Astrocyte (in vitro differentiated cells and primary cell): Measurements from ENCODE around the gene MAST2. TPM values are rescaled to one million over a fixed set of nuclear protein-coding genes. Genes with fewer than 3 reads are reported as not detected.

Experiments used
- DNase-seq: peaks from one replicate; pipeline ENCODE4 v3.0.0-alpha.2; 2010; ENCODE audit warnings: low read depth
- FAIRE-seq: peaks from 2 replicates; lab custom pipeline; 2011; peaks lifted over from hg19 to GRCh38; lab: Jason Lieb, UNC
- H2AFZ ChIP-seq: 2 replicates; pipeline ENCODE4 v1.6.0; 2012; ENCODE audit warnings: low read depth, low read length, inconsistent platforms
- H3K27ac ChIP-seq: 2 replicates; pipeline ENCODE4 v1.5.1; 2011; ENCODE audit warnings: low read depth, low read length, inconsistent platforms
- H3K27me3 ChIP-seq: 2 replicates; pipeline ENCODE4 v1.6.0; 2011; ENCODE audit warnings: low read length, inconsistent platforms; ENCODE audit not compliant: insufficient read depth
- H3K36me3 ChIP-seq: 2 replicates; pipeline ENCODE4 v1.5.1; 2011; ENCODE audit warnings: low read length, inconsistent platforms; ENCODE audit not compliant: insufficient read depth
- H3K4me1 ChIP-seq: 2 replicates; pipeline ENCODE4 v1.5.1; 2011; ENCODE audit warnings: low read length, inconsistent platforms; ENCODE audit not compliant: insufficient read depth
- H3K4me2 ChIP-seq: 2 replicates; pipeline ENCODE4 v1.6.0; 2012; ENCODE audit warnings: low read length, inconsistent platforms
- H3K4me3 ChIP-seq: 2 replicates; pipeline ENCODE4 v1.5.1; 2011; ENCODE audit warnings: low read depth, mild to moderate bottlenecking, low read length, inconsistent platforms; ENCODE audit not compliant: insufficient read depth
- H3K79me2 ChIP-seq: 2 replicates; pipeline ENCODE4 v1.6.0; 2012; ENCODE audit warnings: mild to moderate bottlenecking, low read length, inconsistent platforms; ENCODE audit not compliant: insufficient read depth
- H3K9ac ChIP-seq: 2 replicates; pipeline ENCODE4 v1.6.0; 2012; ENCODE audit warnings: mild to moderate bottlenecking, low read length, inconsistent platforms
- H3K9me3 ChIP-seq: 2 replicates; pipeline ENCODE4 v1.5.1; 2012; ENCODE audit warnings: low read depth, mild to moderate bottlenecking, low read length, inconsistent platforms; ENCODE audit not compliant: insufficient read depth
- H4K20me1 ChIP-seq: 2 replicates; pipeline ENCODE4 v1.6.0; 2012; ENCODE audit warnings: low read length, inconsistent platforms; ENCODE audit not compliant: insufficient read depth
- H3K27ac Mint-ChIP-seq: one replicate; pipeline ENCODE4 v1.8.0; 2021; ENCODE audit warnings: mild to moderate bottlenecking, mixed read lengths; ENCODE audit not compliant: unreplicated experiment
- H3K27me3 Mint-ChIP-seq: one replicate; pipeline ENCODE4 v1.8.0; 2021; ENCODE audit warnings: low read depth, mixed read lengths; ENCODE audit not compliant: unreplicated experiment
- H3K36me3 Mint-ChIP-seq: one replicate; pipeline ENCODE4 v1.8.0; 2021; ENCODE audit warnings: low read depth, mixed read lengths; ENCODE audit not compliant: unreplicated experiment
- H3K4me1 Mint-ChIP-seq: one replicate; pipeline ENCODE4 v1.8.0; 2021; ENCODE audit warnings: low read depth, mixed read lengths; ENCODE audit not compliant: unreplicated experiment
- H3K4me3 Mint-ChIP-seq: one replicate; pipeline ENCODE4 v1.8.0; 2021; ENCODE audit warnings: mild to moderate bottlenecking, moderate library complexity, mixed read lengths; ENCODE audit not compliant: unreplicated experiment
- H3K9me3 Mint-ChIP-seq: one replicate; pipeline ENCODE4 v1.8.0; 2021; ENCODE audit warnings: mild to moderate bottlenecking, mixed read lengths; ENCODE audit not compliant: unreplicated experiment
- EZH2 ChIP-seq: IDR thresholded peaks from 2 replicates; pipeline ENCODE4 v1.6.1; 2012; ENCODE audit warnings: mild to moderate bottlenecking, low read length, inconsistent platforms; ENCODE audit not compliant: insufficient read depth
- total RNA-seq: library from RNA; stranded (reverse); gene quantifications from 2 replicates; pipeline ENCODE4 v1.2.1, GENCODE V29; 2021
- TF ChIP-seq, protein P1 (sequence below): IDR thresholded peaks from 2 replicates; pipeline ENCODE4 v1.5.1; 2011; ENCODE audit warnings: low read depth, mild to moderate bottlenecking, inconsistent platforms, low read length, moderate library complexity; ENCODE audit not compliant: insufficient read depth

Gene MAST2
- total RNA-seq, 1 donor from 2014 or later = 41.0 TPM

DNA sequence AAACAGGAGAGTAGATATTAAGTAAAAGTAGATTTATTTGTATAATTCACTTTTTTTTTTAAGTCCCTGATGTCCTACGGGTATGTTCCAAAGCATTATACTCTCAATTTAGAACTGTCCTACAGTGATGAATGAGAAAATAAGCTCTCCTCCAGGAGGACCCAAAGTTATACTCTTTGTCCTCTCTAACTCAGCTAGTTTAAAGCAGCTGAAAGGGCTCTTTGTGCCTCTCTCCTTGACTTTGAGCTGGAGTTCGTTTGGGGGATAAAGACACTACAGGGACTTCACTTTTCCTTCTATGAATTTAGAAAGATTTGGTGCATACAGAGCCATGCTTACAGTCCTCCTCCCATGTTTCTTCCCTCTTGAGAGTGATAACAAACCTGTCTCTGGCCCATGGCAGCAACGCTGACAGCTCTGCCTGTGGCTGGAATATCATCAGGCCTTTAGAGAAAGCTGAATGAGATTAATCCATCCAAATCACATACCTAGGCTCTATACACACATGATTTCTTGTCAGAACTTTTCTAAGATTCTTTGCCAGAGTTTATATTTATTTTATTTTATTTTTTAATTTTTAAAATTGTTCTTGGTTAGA is 194.7 kb downstream of the MAST2 start:
- no peaks in the 10 kb centered on the region for H3K9me3 ChIP-seq
- no peak overlapping the region for H3K4me3 Mint-ChIP-seq
- no peaks in the 10 kb centered on the region for H3K4me1 ChIP-seq
- no peak overlapping the region for H2AFZ ChIP-seq
- H3K4me3 ChIP-seq = no peak overlapping the region
- H3K27ac ChIP-seq = no peak overlapping the region
- DNase-seq (no peak), FAIRE-seq (no peak)
- no peaks in the 10 kb centered on the region for H3K79me2 ChIP-seq
- no peaks in the 10 kb centered on the region for H3K9me3 Mint-ChIP-seq
- no peaks in the 10 kb centered on the region for H3K27me3 Mint-ChIP-seq
- H3K36me3 Mint-ChIP-seq = peaks cover 5% of the 10 kb centered on the region
- H3K27ac Mint-ChIP-seq = no peak overlapping the region
- H3K4me2 ChIP-seq = no peak overlapping the region
- no peak for TF ChIP-seq EZH2
- TF ChIP-seq, protein P1, sequence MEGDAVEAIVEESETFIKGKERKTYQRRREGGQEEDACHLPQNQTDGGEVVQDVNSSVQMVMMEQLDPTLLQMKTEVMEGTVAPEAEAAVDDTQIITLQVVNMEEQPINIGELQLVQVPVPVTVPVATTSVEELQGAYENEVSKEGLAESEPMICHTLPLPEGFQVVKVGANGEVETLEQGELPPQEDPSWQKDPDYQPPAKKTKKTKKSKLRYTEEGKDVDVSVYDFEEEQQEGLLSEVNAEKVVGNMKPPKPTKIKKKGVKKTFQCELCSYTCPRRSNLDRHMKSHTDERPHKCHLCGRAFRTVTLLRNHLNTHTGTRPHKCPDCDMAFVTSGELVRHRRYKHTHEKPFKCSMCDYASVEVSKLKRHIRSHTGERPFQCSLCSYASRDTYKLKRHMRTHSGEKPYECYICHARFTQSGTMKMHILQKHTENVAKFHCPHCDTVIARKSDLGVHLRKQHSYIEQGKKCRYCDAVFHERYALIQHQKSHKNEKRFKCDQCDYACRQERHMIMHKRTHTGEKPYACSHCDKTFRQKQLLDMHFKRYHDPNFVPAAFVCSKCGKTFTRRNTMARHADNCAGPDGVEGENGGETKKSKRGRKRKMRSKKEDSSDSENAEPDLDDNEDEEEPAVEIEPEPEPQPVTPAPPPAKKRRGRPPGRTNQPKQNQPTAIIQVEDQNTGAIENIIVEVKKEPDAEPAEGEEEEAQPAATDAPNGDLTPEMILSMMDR = no peak
- H4K20me1 ChIP-seq = peaks cover 6% of the 10 kb centered on the region
- H3K4me1 Mint-ChIP-seq = peaks cover 5% of the 10 kb centered on the region
- H3K9ac ChIP-seq = no peak overlapping the region
- no peaks in the 10 kb centered on the region for H3K27me3 ChIP-seq
- H3K36me3 ChIP-seq = no peaks in the 10 kb centered on the region

DNA sequence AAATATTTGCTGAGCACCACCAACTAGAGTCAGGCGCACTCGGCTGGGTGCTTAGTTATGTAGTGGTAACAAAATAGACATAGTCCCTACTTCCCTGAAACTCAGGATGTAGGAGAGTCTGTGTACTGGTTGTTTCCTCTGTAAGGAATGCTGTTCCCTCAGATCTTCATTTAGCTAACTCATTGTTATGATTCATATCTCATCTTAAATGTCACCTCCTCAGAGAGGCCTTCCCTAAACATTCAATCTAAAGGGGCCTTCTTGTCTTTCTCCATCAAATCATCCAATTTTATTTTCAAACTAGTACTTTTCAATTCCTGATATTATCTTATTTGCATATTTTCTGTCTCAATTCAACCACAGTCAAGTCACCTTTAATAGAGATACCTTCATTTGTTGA is 196.1 kb downstream of the MAST2 start:
- H3K36me3 ChIP-seq = peaks cover under 1% of the 10 kb centered on the region
- Mint-ChIP-seq H3K9me3 (no peaks in the 10 kb centered on the region), H3K27me3 (no peaks in the 10 kb centered on the region), H3K4me1 (peaks cover 5% of the 10 kb centered on the region), H3K4me3 (no peak overlapping the region), H3K27ac (no peak overlapping the region), H3K36me3 (peaks cover 7% of the 10 kb centered on the region)
- no peaks in the 10 kb centered on the region for H3K27me3 ChIP-seq
- H3K4me1 ChIP-seq = no peaks in the 10 kb centered on the region
- H3K9ac ChIP-seq = no peak overlapping the region
- FAIRE-seq (no peak), DNase-seq (no peak)
- no peaks in the 10 kb centered on the region for H3K79me2 ChIP-seq
- no peaks in the 10 kb centered on the region for H3K9me3 ChIP-seq
- no peak overlapping the region for H2AFZ ChIP-seq
- no peak overlapping the region for H3K4me3 ChIP-seq
- TF ChIP-seq EZH2 = no peak
- TF ChIP-seq, protein P1 = no peak
- no peak overlapping the region for H3K4me2 ChIP-seq
- H3K27ac ChIP-seq = no peak overlapping the region
- peaks cover 6% of the 10 kb centered on the region for H4K20me1 ChIP-seq

DNA sequence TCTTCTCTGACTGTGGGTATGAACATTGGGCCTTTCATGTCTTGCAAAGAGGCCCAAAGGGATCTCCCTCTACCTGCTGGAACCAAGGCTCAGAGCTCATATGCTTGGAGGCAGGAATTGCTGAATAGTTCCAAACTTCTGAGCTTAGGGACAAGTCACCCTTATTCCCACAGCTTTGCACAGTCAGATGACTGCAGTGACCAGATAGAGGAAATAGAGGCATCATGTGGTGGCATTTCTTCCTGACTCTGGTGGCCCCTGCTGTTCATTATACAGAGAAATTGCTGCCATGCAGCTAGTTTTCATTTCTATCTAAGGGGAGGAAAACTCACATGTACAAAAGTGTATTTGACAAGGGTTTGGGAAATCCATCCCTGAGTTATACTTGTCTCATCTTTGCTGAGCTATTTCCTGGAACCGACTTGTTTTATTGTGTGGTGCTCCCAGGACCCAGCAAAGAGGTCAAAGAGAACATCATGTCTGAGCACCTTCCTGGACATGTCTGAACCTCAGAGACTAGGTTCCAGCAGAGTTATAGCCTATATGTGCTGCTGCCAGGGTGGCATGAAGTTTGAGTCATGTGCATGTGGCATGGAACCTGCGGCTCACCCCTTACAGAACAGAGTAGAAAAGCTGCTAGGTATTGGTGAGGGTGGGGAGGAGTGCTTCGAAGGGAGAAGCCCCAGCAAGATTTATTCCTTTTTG is 197.8 kb downstream of the MAST2 start:
- FAIRE-seq (no peak), DNase-seq (no peak)
- Histone ChIP-seq H4K20me1 (no peaks in the 10 kb centered on the region), H3K4me2 (no peak overlapping the region), H3K9me3 (no peaks in the 10 kb centered on the region), H3K4me1 (no peaks in the 10 kb centered on the region), H3K79me2 (no peaks in the 10 kb centered on the region), H2AFZ (no peak overlapping the region), H3K27me3 (no peaks in the 10 kb centered on the region), H3K4me3 (no peak overlapping the region), H3K9ac (no peak overlapping the region), H3K27ac (no peak overlapping the region), H3K36me3 (peaks cover 3% of the 10 kb centered on the region)
- Mint-ChIP-seq H3K9me3 (no peaks in the 10 kb centered on the region), H3K36me3 (peaks cover 7% of the 10 kb centered on the region), H3K27me3 (no peaks in the 10 kb centered on the region), H3K4me1 (peaks cover 3% of the 10 kb centered on the region), H3K4me3 (no peak overlapping the region), H3K27ac (no peak overlapping the region)
- TF ChIP-seq, protein P1 = no peak
- TF ChIP-seq EZH2 = no peak
